ENCODE measurements around the gene DGKB. TPM values are rescaled to one million over a fixed set of nuclear protein-coding genes. Genes with fewer than 3 reads are reported as not detected.

The DGKB gene
- total and polyA plus RNA-seq, 9 donors: under 0.01 to 1.3 (median 0.28) TPM; not detected in 2

DNA sequence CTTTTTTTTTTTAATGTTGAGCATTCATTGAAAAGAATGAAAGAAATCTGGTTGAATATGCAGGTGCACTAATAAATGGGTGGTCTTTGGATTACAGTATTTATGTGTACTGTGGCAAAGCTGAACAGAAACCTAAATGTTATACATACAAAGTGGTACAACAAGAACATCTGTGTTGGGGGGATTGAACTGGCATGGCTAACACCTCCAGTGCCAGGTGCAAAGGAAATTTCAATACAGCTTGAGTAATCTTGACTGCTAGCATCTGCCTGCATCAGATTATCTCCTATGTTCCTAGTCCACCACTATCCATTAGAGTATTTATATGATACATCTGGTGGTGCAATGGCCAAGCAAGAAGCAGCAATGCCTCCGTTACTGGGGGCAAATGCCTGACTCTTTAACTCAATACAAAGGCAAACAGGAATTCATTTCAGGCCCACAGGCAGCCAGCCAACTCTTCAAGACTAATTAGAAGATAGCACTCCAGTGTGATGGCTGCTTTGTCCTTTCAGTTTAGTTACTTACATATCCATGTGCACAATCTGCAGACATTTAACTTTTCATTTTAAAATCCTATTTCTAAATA is 692.6 kb downstream of the DGKB start:
- intact Hi-C loops (cut with DNase I): no loop called here
- Histone ChIP-seq H3K27ac (no peak overlapping the region), H3K4me3 (no peak overlapping the region), H3K9me3 (no peaks in the 10 kb centered on the region), H3K27me3 (no peaks in the 10 kb centered on the region), H3K36me3 (no peaks in the 10 kb centered on the region), H3K4me1 (ENCODE audit: insufficient read depth) (no peaks in the 10 kb centered on the region)
- WGBS, 3 donors: 20 to 36% (median 31%) methylated on average over 1 of the region's 1 CpG
- no peak for DNase-seq
- TF ChIP-seq EP300 (IDR thresholded peaks at IDR 0.05) (no peak), POLR2A (IDR thresholded peaks at IDR 0.05) (no peak)
- TF ChIP-seq, protein P1, sequence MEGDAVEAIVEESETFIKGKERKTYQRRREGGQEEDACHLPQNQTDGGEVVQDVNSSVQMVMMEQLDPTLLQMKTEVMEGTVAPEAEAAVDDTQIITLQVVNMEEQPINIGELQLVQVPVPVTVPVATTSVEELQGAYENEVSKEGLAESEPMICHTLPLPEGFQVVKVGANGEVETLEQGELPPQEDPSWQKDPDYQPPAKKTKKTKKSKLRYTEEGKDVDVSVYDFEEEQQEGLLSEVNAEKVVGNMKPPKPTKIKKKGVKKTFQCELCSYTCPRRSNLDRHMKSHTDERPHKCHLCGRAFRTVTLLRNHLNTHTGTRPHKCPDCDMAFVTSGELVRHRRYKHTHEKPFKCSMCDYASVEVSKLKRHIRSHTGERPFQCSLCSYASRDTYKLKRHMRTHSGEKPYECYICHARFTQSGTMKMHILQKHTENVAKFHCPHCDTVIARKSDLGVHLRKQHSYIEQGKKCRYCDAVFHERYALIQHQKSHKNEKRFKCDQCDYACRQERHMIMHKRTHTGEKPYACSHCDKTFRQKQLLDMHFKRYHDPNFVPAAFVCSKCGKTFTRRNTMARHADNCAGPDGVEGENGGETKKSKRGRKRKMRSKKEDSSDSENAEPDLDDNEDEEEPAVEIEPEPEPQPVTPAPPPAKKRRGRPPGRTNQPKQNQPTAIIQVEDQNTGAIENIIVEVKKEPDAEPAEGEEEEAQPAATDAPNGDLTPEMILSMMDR (IDR thresholded peaks at IDR 0.05): no peak

GRCh38 chr7:14207711-14208110 is 694.8 kb downstream of the DGKB start:
- H3K4me3 ChIP-seq: no peak overlapping the region
- H3K27me3 ChIP-seq: no peaks in the 10 kb centered on the region
- no peak for DNase-seq
- H3K27ac ChIP-seq: no peak overlapping the region
- H3K4me1 ChIP-seq (ENCODE audit: insufficient read depth): no peaks in the 10 kb centered on the region
- intact Hi-C loops (cut with DNase I): no loop called here
- no peaks in the 10 kb centered on the region for H3K9me3 ChIP-seq
- TF ChIP-seq, protein P1 (IDR thresholded peaks at IDR 0.05): no peak
- no peak for TF ChIP-seq EP300 (IDR thresholded peaks at IDR 0.05)
- no peak for TF ChIP-seq POLR2A (IDR thresholded peaks at IDR 0.05)
- H3K36me3 ChIP-seq: no peaks in the 10 kb centered on the region

DNA sequence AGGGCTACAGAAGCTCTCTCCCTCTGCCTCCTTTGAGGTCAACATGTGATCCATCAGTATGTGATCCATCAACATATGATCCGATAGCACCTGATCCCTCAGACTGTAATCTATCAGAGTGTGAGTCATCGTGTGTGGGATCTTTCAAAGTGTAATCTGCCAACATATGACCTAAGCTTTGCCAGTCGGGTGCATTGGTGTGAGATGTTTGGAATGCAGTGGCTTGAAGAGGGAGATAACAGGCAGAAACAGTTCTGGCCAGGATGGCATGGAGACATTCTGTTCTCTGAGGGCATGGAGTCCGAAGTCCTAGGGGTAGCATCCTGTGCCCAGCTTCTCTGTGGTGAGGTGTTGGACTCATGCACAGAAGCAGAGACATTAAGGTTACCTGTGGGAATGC is 695.4 kb downstream of the DGKB start:
- no peak for DNase-seq
- intact Hi-C loops (cut with DNase I): no loop called here

DNA sequence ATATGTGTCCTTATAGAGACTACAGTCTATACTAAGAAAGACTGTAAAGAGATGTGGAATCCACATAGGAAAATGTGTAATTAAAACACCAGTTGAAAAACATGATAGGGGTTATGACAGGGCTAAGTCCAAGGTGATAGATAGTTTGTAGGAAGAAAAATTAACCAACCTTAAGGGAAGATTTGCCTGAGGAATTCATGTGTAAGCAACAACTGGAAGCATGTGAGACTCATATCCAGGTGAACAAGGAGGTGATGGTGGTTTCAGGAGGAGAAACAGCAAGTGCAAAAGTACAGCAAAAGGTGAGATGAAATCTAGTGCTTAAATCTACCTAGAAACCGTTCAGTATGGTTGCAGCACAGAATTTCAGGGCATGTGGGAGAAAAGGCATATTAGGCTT is 696.4 kb downstream of the DGKB start:
- Histone ChIP-seq H3K4me1 (ENCODE audit: insufficient read depth) (no peaks in the 10 kb centered on the region), H3K4me3 (no peak overlapping the region), H3K36me3 (no peaks in the 10 kb centered on the region), H3K9me3 (no peaks in the 10 kb centered on the region), H3K27me3 (no peaks in the 10 kb centered on the region), H3K27ac (no peak overlapping the region)
- TF ChIP-seq EP300 (IDR thresholded peaks at IDR 0.05) (no peak), POLR2A (IDR thresholded peaks at IDR 0.05) (no peak)
- TF ChIP-seq, protein P1 (IDR thresholded peaks at IDR 0.05): no peak
- intact Hi-C loops (cut with DNase I): no loop called here
- DNase-seq: no peak
- WGBS, 3 donors: 58 to 77% (median 70%) methylated on average over 1 of the region's 1 CpG

More for the DNA sequence above, 695.4 kb downstream of the DGKB start:
- Histone ChIP-seq H3K4me3 (no peak overlapping the region), H3K36me3 (no peaks in the 10 kb centered on the region), H3K4me1 (ENCODE audit: insufficient read depth) (no peaks in the 10 kb centered on the region), H3K27ac (no peak overlapping the region), H3K27me3 (no peaks in the 10 kb centered on the region), H3K9me3 (no peaks in the 10 kb centered on the region)
- WGBS, 3 donors: 46 to 81% (median 70%) methylated on average over 4 of the region's 4 CpGs
- TF ChIP-seq EP300 (IDR thresholded peaks at IDR 0.05): no peak
- TF ChIP-seq, protein P1 (IDR thresholded peaks at IDR 0.05): no peak
- TF ChIP-seq POLR2A (IDR thresholded peaks at IDR 0.05): no peak

All from ovary (tissue), 9 donors.